Spinal cord (tissue), 10 donors: Measurements from ENCODE around the gene TMEM183A. TPM values are rescaled to one million over a fixed set of nuclear protein-coding genes. Genes with fewer than 3 reads are reported as not detected.
"Not testable (repeated sequence)": the region's sequence is repeated elsewhere in the genome, so short reads cannot be mapped to it uniquely, and the experiment has no call there.

Experiments
- DNase-seq, 6 donors: peaks; one replicate each; pipeline versions ENCODE4 v3.0.0 to v3.0.0-alpha.2; 2013 to 2015; ENCODE audit warnings: low spot score in 6 of 6, low read depth in 4 of 6
- H3K27ac ChIP-seq: one replicate; pipeline ENCODE4 v1.5.1; 2013; ENCODE audit warnings: low read depth, low read length, control low read depth
- H3K27me3 ChIP-seq: one replicate; pipeline ENCODE4 v1.6.1; 2013; ENCODE audit warnings: low read length; ENCODE audit not compliant: control insufficient read depth, insufficient read depth
- H3K36me3 ChIP-seq: one replicate; pipeline ENCODE4 v1.6.1; 2013; ENCODE audit warnings: low read length; ENCODE audit not compliant: control insufficient read depth, insufficient read depth
- H3K4me1 ChIP-seq: one replicate; pipeline ENCODE4 v1.6.1; 2013; ENCODE audit warnings: low read length; ENCODE audit not compliant: control insufficient read depth, insufficient read depth
- H3K4me3 ChIP-seq: one replicate; pipeline ENCODE4 v1.5.1; 2013; ENCODE audit warnings: low read depth, low read length, control low read depth
- H3K9me3 ChIP-seq: one replicate; pipeline ENCODE4 v1.6.1; 2013; ENCODE audit warnings: low read length; ENCODE audit not compliant: control insufficient read depth, insufficient read depth
- WGBS: methylation state at CpG from one replicate; pipeline ENCODE4 v1.1.5; 2013; ENCODE audit warnings: missing lambda C conversion rate; ENCODE audit not compliant: insufficient coverage; 5-methylcytosine and 5-hydroxymethylcytosine counted together
- polyA plus RNA-seq, 2 donors: library from polyadenylated mRNA; unstranded; fragments of 120-200 nt; gene quantifications; one replicate each; pipeline ENCODE4 v1.2.1, GENCODE V29; 2013; ENCODE audit not compliant: insufficient read length in 2 of 2
- total RNA-seq, 2 donors: library from RNA; depleted of rRNA in 1 of 2; stranded (reverse); fragments of 120-200 nt in 1 of 2; fragments of >200 nt in 1 of 2; gene quantifications; one replicate each; pipeline versions ENCODE4 v1.2.3 to v1.2.4, GENCODE V29; 2013 to 2014
- donor health status: healthy.

Gene TMEM183A
- total and polyA plus RNA-seq, 4 donors: 76.6 to 90.5 (median 81.0) TPM

- H3K4me1 ChIP-seq: peaks cover 6% of the 10 kb centered on the region
- peaks cover 7% of the 10 kb centered on the region for H3K27me3 ChIP-seq
- no peak overlapping the region for H3K27ac ChIP-seq
- no peak for DNase-seq
- 88% methylated on average over 3 of the region's 9 CpGs for WGBS
- H3K9me3 ChIP-seq: no peaks in the 10 kb centered on the region
- no peaks in the 10 kb centered on the region for H3K36me3 ChIP-seq
- H3K4me3 ChIP-seq: no peak overlapping the region
Observed at GRCh38 chr1:203001986-203002385, 5.2 kb upstream of the TMEM183A start.

GRCh38 chr1:203002951-203003350, 4.2 kb upstream of the TMEM183A start:
- peaks cover 6% of the 10 kb centered on the region for H3K4me1 ChIP-seq
- no peak for DNase-seq
- WGBS: no CpG with 5 or more reads among the region's 1 CpG
- no peaks in the 10 kb centered on the region for H3K9me3 ChIP-seq
- H3K27ac ChIP-seq: no peak overlapping the region
- H3K4me3 ChIP-seq: no peak overlapping the region
- H3K27me3 ChIP-seq: peaks cover 3% of the 10 kb centered on the region
- no peaks in the 10 kb centered on the region for H3K36me3 ChIP-seq

- WGBS: 85% methylated on average over 14 of the region's 17 CpGs
- not testable (repeated sequence) for H3K36me3 ChIP-seq
Observed at GRCh38 chr1:203005395-203006142, 1.6 kb upstream of the TMEM183A start.

GRCh38 chr1:203009185-203009584, 2.0 kb downstream of the TMEM183A start:
- Histone ChIP-seq H3K4me3 (no peak overlapping the region), H3K27me3 (no peaks in the 10 kb centered on the region), H3K36me3 (peaks cover 36% of the 10 kb centered on the region), H3K27ac (no peak overlapping the region), H3K9me3 (no peaks in the 10 kb centered on the region), H3K4me1 (peaks cover 9% of the 10 kb centered on the region)
- no peak for DNase-seq
- WGBS: no CpG with 5 or more reads among the region's 3 CpGs

More at GRCh38 chr1:203005395-203006142, 1.6 kb upstream of the TMEM183A start:
- not testable (repeated sequence) for H3K27me3 ChIP-seq, H3K4me1 ChIP-seq, H3K9me3 ChIP-seq, DNase-seq, H3K27ac ChIP-seq, H3K4me3 ChIP-seq

GRCh38 chr1:203011582-203011981, 4.4 kb downstream of the TMEM183A start:
- Histone ChIP-seq H3K36me3 (peaks cover 53% of the 10 kb centered on the region), H3K27me3 (no peaks in the 10 kb centered on the region), H3K4me1 (peaks cover 5% of the 10 kb centered on the region), H3K4me3 (no peak overlapping the region), H3K27ac (no peak overlapping the region), H3K9me3 (no peaks in the 10 kb centered on the region)
- WGBS: no CpG with 5 or more reads among the region's 5 CpGs
- no peak for DNase-seq

- no peak overlapping the region for H3K27ac ChIP-seq
- H3K9me3 ChIP-seq: no peaks in the 10 kb centered on the region
- H3K27me3 ChIP-seq: no peaks in the 10 kb centered on the region
- H3K4me1 ChIP-seq: no peaks in the 10 kb centered on the region
- H3K36me3 ChIP-seq: peaks cover 50% of the 10 kb centered on the region
- no CpG with 5 or more reads among the region's 4 CpGs for WGBS
- no peak for DNase-seq
- H3K4me3 ChIP-seq: no peak overlapping the region
Observed at GRCh38 chr1:203017061-203017460, 9.9 kb downstream of the TMEM183A start.

DNA sequence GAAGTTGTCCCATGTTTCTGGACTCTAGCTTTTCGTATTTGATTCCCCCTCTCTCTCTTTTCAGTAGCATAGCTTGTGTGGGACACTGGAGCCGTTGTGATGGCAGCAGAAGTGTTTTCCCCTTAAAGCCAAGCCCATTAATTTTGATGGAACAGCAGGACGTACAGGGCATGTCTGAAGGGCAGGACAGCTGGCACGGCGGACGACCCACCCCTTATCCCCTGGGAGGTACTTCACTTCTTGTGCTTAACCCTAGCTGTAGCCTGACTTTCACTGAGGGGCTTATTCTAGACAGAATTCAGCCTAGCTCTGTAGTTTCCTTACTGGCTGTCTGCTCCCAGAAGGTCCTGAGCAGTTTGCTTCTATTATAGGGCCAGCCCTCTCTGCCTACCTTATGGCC, 10.5 kb downstream of the TMEM183A start:
- no peaks in the 10 kb centered on the region for H3K4me1 ChIP-seq
- no peak for DNase-seq
- H3K36me3 ChIP-seq: peaks cover 52% of the 10 kb centered on the region
- no peaks in the 10 kb centered on the region for H3K9me3 ChIP-seq
- 86% methylated on average over 4 of the region's 6 CpGs for WGBS
- H3K4me3 ChIP-seq: no peak overlapping the region
- no peaks in the 10 kb centered on the region for H3K27me3 ChIP-seq
- no peak overlapping the region for H3K27ac ChIP-seq

DNA sequence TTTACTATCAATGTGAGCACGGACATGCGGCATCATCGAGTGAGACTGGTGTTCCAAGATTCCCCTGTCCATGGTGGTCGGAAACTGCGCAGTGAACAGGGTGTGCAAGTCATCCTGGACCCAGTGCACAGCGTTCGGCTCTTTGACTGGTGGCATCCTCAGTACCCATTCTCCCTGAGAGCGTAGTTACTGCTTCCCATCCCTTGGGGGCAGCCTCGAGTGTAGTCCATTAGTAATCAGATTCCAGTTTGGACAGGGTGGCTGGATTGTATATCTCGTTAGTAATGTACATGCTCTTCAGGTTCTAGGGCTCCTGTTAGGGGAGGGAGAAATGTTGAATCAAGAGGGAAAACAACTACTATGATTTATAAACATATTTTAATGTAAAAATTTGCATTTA, 15.7 kb downstream of the TMEM183A start:
- H3K36me3 ChIP-seq: peaks cover 22% of the 10 kb centered on the region
- WGBS: no CpG with 5 or more reads among the region's 10 CpGs
- H3K9me3 ChIP-seq, H3K27ac ChIP-seq, H3K4me3 ChIP-seq, H3K27me3 ChIP-seq, DNase-seq: not testable (repeated sequence)
- peaks cover 12% of the 10 kb centered on the region for H3K4me1 ChIP-seq

DNA sequence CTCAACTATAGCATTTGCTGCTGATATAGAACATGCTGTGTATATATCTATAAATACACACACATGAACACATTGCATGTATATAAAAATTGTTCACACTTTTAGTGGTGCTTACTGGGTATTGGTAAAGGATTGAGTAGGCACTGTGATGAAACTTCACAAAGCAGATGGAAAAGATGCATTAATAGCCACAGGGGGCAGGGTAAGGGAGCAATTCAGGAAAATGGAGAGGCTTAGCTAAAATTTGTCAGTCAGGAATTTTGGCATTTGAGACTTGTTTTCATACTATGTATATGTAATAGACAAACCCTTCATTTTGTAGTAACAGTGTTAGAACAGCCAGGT, 18.5 kb downstream of the TMEM183A start:
- Histone ChIP-seq H3K4me3 (no peak overlapping the region), H3K4me1 (peaks cover 24% of the 10 kb centered on the region), H3K36me3 (peaks cover 24% of the 10 kb centered on the region), H3K27ac (peak overlapping the region; percentile 26), H3K9me3 (no peaks in the 10 kb centered on the region), H3K27me3 (peaks cover 5% of the 10 kb centered on the region)
- DNase-seq: no peak

DNA sequence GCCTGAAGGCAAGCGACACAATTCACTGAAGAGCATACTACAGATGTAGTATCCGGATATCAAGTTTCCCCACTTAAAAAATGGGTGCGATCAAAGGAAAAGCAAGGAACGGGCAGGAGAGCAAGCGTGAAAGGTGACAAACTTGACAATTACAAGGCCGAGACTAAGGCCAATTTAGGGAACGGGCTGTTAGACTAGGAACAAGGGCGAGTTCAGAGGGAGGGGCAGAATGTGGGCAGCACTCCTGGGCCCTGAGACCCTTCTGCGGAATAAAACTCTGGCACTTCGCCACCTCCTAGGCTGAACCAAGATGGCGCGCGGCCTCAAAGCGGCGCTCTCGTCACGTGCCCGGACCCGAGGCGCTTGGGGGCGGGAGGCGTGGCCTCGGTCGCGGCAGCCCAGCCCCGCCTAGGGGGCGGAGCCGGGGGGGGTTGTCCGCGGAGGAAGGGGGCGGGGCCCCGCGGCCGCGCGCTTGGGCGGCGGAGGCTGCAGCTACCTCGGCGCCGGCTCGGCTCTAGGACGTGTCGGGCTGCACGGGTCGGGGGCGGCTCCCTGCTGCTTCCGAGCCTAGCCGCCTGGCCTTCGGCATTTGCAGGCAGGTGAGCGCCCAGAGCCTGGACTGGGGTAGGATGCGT, 19.0 kb downstream of the TMEM183A start, which contains the start of gene PPFIA4:
TSS of gene PPFIA4 (plus strand) at position 461 of the 635 bp plus-strand sequence. CDS start 12,518 bp downstream, outside the sequence.
- H3K27me3 ChIP-seq: peaks cover 5% of the 10 kb centered on the region
- H3K9me3 ChIP-seq: no peaks in the 10 kb centered on the region
- H3K4me1 ChIP-seq: peaks cover 24% of the 10 kb centered on the region
- peaks cover 19% of the 10 kb centered on the region for H3K36me3 ChIP-seq
- H3K4me3 ChIP-seq: peak within 1 kb of the TSS; percentile 81
- 8% methylated on average over 51 of the region's 52 CpGs for WGBS
- DNase-seq: peak in 5 of 6 donors; percentile 79 to 97 (median 82)
- H3K27ac ChIP-seq: peak within 1 kb of the TSS; percentile 67
